ENCODE data around the gene HADH.

HADH gene

GRCh38 chr4:108060686-108061321 is 71.1 kb downstream of the HADH start:
- H3K27me3 Mint-ChIP-seq: peaks cover 21 to 37% of the 10 kb centered on the region in 2 donors
- ATAC-seq (replicated peaks): no peak
- peaks cover 6% of the 10 kb centered on the region for H3K36me3 Mint-ChIP-seq (ENCODE audit: insufficient read depth)
- H3K9me3 Mint-ChIP-seq: no peaks in the 10 kb centered on the region
- H3K27ac Mint-ChIP-seq: no peak overlapping the region
- DNase-seq: no peak
- no peaks in the 10 kb centered on the region for H3K4me1 Mint-ChIP-seq (ENCODE audit: low read depth in 2 of 2)
- H3K4me3 Mint-ChIP-seq: no peak overlapping the region

- no peak for DNase-seq
- Mint-ChIP-seq H3K36me3 (ENCODE audit: insufficient read depth) (peaks cover 10% of the 10 kb centered on the region), H3K27me3 (peaks cover 8 to 21% of the 10 kb centered on the region in 2 donors), H3K9me3 (no peaks in the 10 kb centered on the region), H3K27ac (no peak overlapping the region), H3K4me3 (no peak overlapping the region), H3K4me1 (ENCODE audit: low read depth in 2 of 2) (peaks cover 7 to 8% of the 10 kb centered on the region in 2 donors)
- no peak for ATAC-seq (replicated peaks)
Observed at GRCh38 chr4:108068442-108068841, 78.8 kb downstream of the HADH start.

GRCh38 chr4:108070775-108071174 is 81.1 kb downstream of the HADH start:
- Mint-ChIP-seq H3K4me1 (ENCODE audit: low read depth in 2 of 2) (peaks cover 7 to 8% of the 10 kb centered on the region in 2 donors), H3K4me3 (no peak overlapping the region), H3K27me3 (peaks cover 8 to 27% of the 10 kb centered on the region in 2 donors), H3K9me3 (no peaks in the 10 kb centered on the region), H3K27ac (no peak overlapping the region), H3K36me3 (ENCODE audit: insufficient read depth) (peaks cover 10% of the 10 kb centered on the region)
- ATAC-seq (replicated peaks): no peak
- DNase-seq: no peak

- H3K4me3 Mint-ChIP-seq: peak overlapping the region; percentile 50 to 59
Observed at GRCh38 chr4:108072300-108072699, 82.6 kb downstream of the HADH start.

GRCh38 chr4:108078024-108078733 is 88.5 kb downstream of the HADH start:
- H3K9me3 Mint-ChIP-seq: no peaks in the 10 kb centered on the region
- H3K4me1 Mint-ChIP-seq (ENCODE audit: low read depth in 2 of 2): peaks cover 4% of the 10 kb centered on the region in 2 donors
- peaks cover 22 to 37% of the 10 kb centered on the region in 2 donors for H3K27me3 Mint-ChIP-seq
- no peak for ATAC-seq (replicated peaks)
- no peak for DNase-seq
- no peak overlapping the region for H3K4me3 Mint-ChIP-seq
- peaks cover 7% of the 10 kb centered on the region for H3K36me3 Mint-ChIP-seq (ENCODE audit: insufficient read depth)
- no peak overlapping the region for H3K27ac Mint-ChIP-seq

More at GRCh38 chr4:108072300-108072699, 82.6 kb downstream of the HADH start:
- peaks cover 7 to 8% of the 10 kb centered on the region in 2 donors for H3K4me1 Mint-ChIP-seq (ENCODE audit: low read depth in 2 of 2)
- H3K27ac Mint-ChIP-seq: peak overlapping the region; percentile 50 to 72
- H3K27me3 Mint-ChIP-seq: peaks cover 8 to 18% of the 10 kb centered on the region in 2 donors
- peaks cover 10% of the 10 kb centered on the region for H3K36me3 Mint-ChIP-seq (ENCODE audit: insufficient read depth)
- peak in 1 of 3 experiments; percentile 29 for DNase-seq
- no peaks in the 10 kb centered on the region for H3K9me3 Mint-ChIP-seq
- peak; percentile 85 for ATAC-seq (replicated peaks)

GRCh38 chr4:108080747-108081146 is 91.1 kb downstream of the HADH start:
- peaks cover 7% of the 10 kb centered on the region for H3K36me3 Mint-ChIP-seq (ENCODE audit: insufficient read depth)
- no peak for DNase-seq
- ATAC-seq (replicated peaks): peak; percentile 24
- H3K9me3 Mint-ChIP-seq: no peaks in the 10 kb centered on the region
- peaks cover 4% of the 10 kb centered on the region in 2 donors for H3K4me1 Mint-ChIP-seq (ENCODE audit: low read depth in 2 of 2)
- no peak overlapping the region for H3K4me3 Mint-ChIP-seq
- peak overlapping the region; percentile 5 to 42 for H3K27ac Mint-ChIP-seq
- peaks cover 22 to 32% of the 10 kb centered on the region in 2 donors for H3K27me3 Mint-ChIP-seq

- H3K36me3 Mint-ChIP-seq (ENCODE audit: insufficient read depth): peaks cover 7% of the 10 kb centered on the region
- H3K4me3 Mint-ChIP-seq: no peak overlapping the region
- ATAC-seq (replicated peaks) (no peak), DNase-seq (no peak)
- H3K27ac Mint-ChIP-seq: peak overlapping the region; percentile 5 to 42
- H3K4me1 Mint-ChIP-seq (ENCODE audit: low read depth in 2 of 2): peaks cover 4% of the 10 kb centered on the region in 2 donors
- peaks cover 22 to 32% of the 10 kb centered on the region in 2 donors for H3K27me3 Mint-ChIP-seq
- H3K9me3 Mint-ChIP-seq: no peaks in the 10 kb centered on the region
Observed at GRCh38 chr4:108081256-108081655, 91.6 kb downstream of the HADH start.
